ENCODE measurements around the gene NMUR1. TPM values are rescaled to one million over a fixed set of nuclear protein-coding genes. Genes with fewer than 3 reads are reported as not detected.
A peak's percentile ranks its signal among the peaks of the same experiment; 100 is the strongest.

Gene NMUR1
- total RNA-seq, 1 donor from 2014 or later: not detected

- Histone ChIP-seq H3K27me3 (ENCODE audit: insufficient read depth, low read length) (no peaks in the 10 kb centered on the region), H3K4me1 (ENCODE audit: insufficient read depth, low read length) (no peaks in the 10 kb centered on the region), H4K20me1 (ENCODE audit: insufficient read depth, low read length) (no peaks in the 10 kb centered on the region), H3K4me3 (ENCODE audit: insufficient read depth, low read depth, low read length) (no peak overlapping the region), H2AFZ (ENCODE audit: low read depth, low read length) (no peak overlapping the region), H3K36me3 (ENCODE audit: insufficient read depth, low read length) (no peaks in the 10 kb centered on the region), H3K79me2 (ENCODE audit: insufficient read depth, low read length) (no peaks in the 10 kb centered on the region), H3K9me3 (ENCODE audit: insufficient read depth, low read depth, low read length) (no peaks in the 10 kb centered on the region), H3K9ac (ENCODE audit: low read length) (no peak overlapping the region), H3K4me2 (ENCODE audit: low read length) (no peak overlapping the region), H3K27ac (ENCODE audit: low read depth, low read length) (no peak overlapping the region)
- no peaks in the 10 kb centered on the region for H3K4me1 Mint-ChIP-seq (ENCODE audit: low read depth, unreplicated experiment)
- peaks cover under 1% of the 10 kb centered on the region for H3K9me3 Mint-ChIP-seq (ENCODE audit: unreplicated experiment)
- no peak for TF ChIP-seq EZH2 (IDR thresholded peaks at IDR 0.05; ENCODE audit: insufficient read depth, low read length)
- TF ChIP-seq, protein P1, sequence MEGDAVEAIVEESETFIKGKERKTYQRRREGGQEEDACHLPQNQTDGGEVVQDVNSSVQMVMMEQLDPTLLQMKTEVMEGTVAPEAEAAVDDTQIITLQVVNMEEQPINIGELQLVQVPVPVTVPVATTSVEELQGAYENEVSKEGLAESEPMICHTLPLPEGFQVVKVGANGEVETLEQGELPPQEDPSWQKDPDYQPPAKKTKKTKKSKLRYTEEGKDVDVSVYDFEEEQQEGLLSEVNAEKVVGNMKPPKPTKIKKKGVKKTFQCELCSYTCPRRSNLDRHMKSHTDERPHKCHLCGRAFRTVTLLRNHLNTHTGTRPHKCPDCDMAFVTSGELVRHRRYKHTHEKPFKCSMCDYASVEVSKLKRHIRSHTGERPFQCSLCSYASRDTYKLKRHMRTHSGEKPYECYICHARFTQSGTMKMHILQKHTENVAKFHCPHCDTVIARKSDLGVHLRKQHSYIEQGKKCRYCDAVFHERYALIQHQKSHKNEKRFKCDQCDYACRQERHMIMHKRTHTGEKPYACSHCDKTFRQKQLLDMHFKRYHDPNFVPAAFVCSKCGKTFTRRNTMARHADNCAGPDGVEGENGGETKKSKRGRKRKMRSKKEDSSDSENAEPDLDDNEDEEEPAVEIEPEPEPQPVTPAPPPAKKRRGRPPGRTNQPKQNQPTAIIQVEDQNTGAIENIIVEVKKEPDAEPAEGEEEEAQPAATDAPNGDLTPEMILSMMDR (IDR thresholded peaks at IDR 0.05; ENCODE audit: insufficient read depth, low read depth, low read length): no peak
- DNase-seq (ENCODE audit: low read depth) (no peak), FAIRE-seq (no peak)
- no peaks in the 10 kb centered on the region for H3K36me3 Mint-ChIP-seq (ENCODE audit: low read depth, unreplicated experiment)
- H3K4me3 Mint-ChIP-seq (ENCODE audit: unreplicated experiment): no peak overlapping the region
- peaks cover 10% of the 10 kb centered on the region for H3K27me3 Mint-ChIP-seq (ENCODE audit: low read depth, unreplicated experiment)
- no peak overlapping the region for H3K27ac Mint-ChIP-seq (ENCODE audit: unreplicated experiment)
Measured at GRCh38 chr2:231494669-231495068, 35.6 kb downstream of the NMUR1 start.

DNA sequence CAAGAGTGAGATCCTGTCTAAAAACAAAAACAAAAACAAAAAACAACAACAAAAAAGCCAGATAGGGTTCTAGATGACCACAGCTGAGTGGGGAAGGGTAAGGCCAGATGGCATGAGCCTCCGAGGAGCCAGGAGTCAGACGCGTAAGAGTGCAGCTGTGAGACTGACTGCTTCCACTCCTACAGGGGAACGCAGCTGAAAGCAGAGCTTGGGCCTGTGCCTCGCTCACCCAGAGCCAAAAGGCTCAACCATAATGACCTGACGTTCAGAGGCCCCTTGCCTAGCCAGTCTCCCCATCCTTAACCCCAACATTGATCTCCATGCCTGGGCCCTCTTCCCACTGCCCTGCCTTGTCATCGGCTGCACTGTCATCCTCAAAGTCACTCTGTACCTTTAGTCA, 39.4 kb downstream of the NMUR1 start:
- Mint-ChIP-seq H3K36me3 (ENCODE audit: low read depth, unreplicated experiment) (peaks cover 3% of the 10 kb centered on the region), H3K27ac (ENCODE audit: unreplicated experiment) (no peak overlapping the region), H3K4me1 (ENCODE audit: low read depth, unreplicated experiment) (no peaks in the 10 kb centered on the region), H3K9me3 (ENCODE audit: unreplicated experiment) (peaks cover 5% of the 10 kb centered on the region), H3K27me3 (ENCODE audit: low read depth, unreplicated experiment) (peaks cover 18% of the 10 kb centered on the region), H3K4me3 (ENCODE audit: unreplicated experiment) (no peak overlapping the region)
- Histone ChIP-seq H3K4me2 (ENCODE audit: low read length) (no peak overlapping the region), H2AFZ (ENCODE audit: low read depth, low read length) (no peak overlapping the region), H4K20me1 (ENCODE audit: insufficient read depth, low read length) (no peaks in the 10 kb centered on the region), H3K9me3 (ENCODE audit: insufficient read depth, low read depth, low read length) (no peaks in the 10 kb centered on the region), H3K36me3 (ENCODE audit: insufficient read depth, low read length) (no peaks in the 10 kb centered on the region), H3K4me1 (ENCODE audit: insufficient read depth, low read length) (no peaks in the 10 kb centered on the region), H3K4me3 (ENCODE audit: insufficient read depth, low read depth, low read length) (no peak overlapping the region), H3K9ac (ENCODE audit: low read length) (no peak overlapping the region), H3K27me3 (ENCODE audit: insufficient read depth, low read length) (no peaks in the 10 kb centered on the region), H3K27ac (ENCODE audit: low read depth, low read length) (no peak overlapping the region), H3K79me2 (ENCODE audit: insufficient read depth, low read length) (no peaks in the 10 kb centered on the region)
- DNase-seq (ENCODE audit: low read depth): no peak
- no peak for TF ChIP-seq EZH2 (IDR thresholded peaks at IDR 0.05; ENCODE audit: insufficient read depth, low read length)
- TF ChIP-seq, protein P1 (IDR thresholded peaks at IDR 0.05; ENCODE audit: insufficient read depth, low read depth, low read length): no peak
- FAIRE-seq: no peak

DNA sequence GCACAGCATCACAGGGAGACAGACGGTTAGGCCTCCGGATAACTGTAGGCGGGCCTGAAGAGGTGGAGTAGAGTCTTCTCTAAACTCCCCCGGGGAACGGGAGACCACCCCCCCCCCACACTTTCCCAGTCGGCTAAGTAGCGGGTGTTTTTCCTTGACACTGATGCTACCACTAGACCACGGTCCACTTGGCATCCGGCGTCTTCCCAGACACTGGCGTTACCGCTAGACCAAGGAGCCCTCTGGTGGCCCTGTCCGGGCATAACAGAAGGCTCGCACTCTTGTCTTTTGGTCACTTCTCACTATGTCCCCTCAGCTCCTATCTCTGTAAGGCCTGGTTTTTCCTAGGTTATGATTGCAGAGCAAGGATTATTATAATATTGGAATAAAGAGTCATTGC, 40.3 kb downstream of the NMUR1 start:
- H3K9me3 Mint-ChIP-seq (ENCODE audit: unreplicated experiment): peaks cover 5% of the 10 kb centered on the region
- Histone ChIP-seq H3K79me2 (ENCODE audit: insufficient read depth, low read length) (no peaks in the 10 kb centered on the region), H3K27ac (ENCODE audit: low read depth, low read length) (no peak overlapping the region), H3K4me1 (ENCODE audit: insufficient read depth, low read length) (no peaks in the 10 kb centered on the region), H2AFZ (ENCODE audit: low read depth, low read length) (no peak overlapping the region), H3K9ac (ENCODE audit: low read length) (no peak overlapping the region), H3K36me3 (ENCODE audit: insufficient read depth, low read length) (no peaks in the 10 kb centered on the region), H3K27me3 (ENCODE audit: insufficient read depth, low read length) (no peaks in the 10 kb centered on the region), H3K4me2 (ENCODE audit: low read length) (no peak overlapping the region), H4K20me1 (ENCODE audit: insufficient read depth, low read length) (no peaks in the 10 kb centered on the region), H3K9me3 (ENCODE audit: insufficient read depth, low read depth, low read length) (no peaks in the 10 kb centered on the region), H3K4me3 (ENCODE audit: insufficient read depth, low read depth, low read length) (no peak overlapping the region)
- H3K27ac Mint-ChIP-seq (ENCODE audit: unreplicated experiment): no peak overlapping the region
- H3K36me3 Mint-ChIP-seq (ENCODE audit: low read depth, unreplicated experiment): peaks cover 3% of the 10 kb centered on the region
- no peak overlapping the region for H3K4me3 Mint-ChIP-seq (ENCODE audit: unreplicated experiment)
- no peaks in the 10 kb centered on the region for H3K4me1 Mint-ChIP-seq (ENCODE audit: low read depth, unreplicated experiment)
- FAIRE-seq (no peak), DNase-seq (ENCODE audit: low read depth) (no peak)
- peaks cover 18% of the 10 kb centered on the region for H3K27me3 Mint-ChIP-seq (ENCODE audit: low read depth, unreplicated experiment)
- TF ChIP-seq, protein P1 (IDR thresholded peaks at IDR 0.05; ENCODE audit: insufficient read depth, low read depth, low read length): peak; percentile 11
- TF ChIP-seq EZH2 (IDR thresholded peaks at IDR 0.05; ENCODE audit: insufficient read depth, low read length): no peak
